NCI-H2171 treated with DMSO at 0.1 percent for 48 hours (cell line): ENCODE data around the gene CTNND2.

ENCODE experiments used
- DNase-seq: peaks from one replicate; lab custom pipeline; 2025; lab: John Stamatoyannopoulos, UW

Gene CTNND2

DNA sequence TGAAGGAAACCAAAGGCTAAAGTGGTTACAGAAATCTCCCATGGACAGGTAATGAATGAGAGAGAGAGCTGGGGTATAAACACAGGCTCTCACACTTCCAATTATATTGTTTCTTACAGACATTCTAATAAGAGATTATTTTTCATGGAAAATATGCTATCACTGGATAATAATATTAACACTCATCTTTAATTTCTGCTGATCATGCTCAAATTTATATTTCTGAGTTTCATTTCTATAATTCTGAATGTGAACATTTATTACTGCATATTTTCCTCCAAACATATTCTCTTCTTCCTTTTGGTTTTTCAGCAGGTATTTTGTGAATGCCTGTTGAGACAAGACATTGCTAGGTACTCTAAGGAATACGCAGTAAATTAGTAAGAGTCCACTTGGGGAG lies 733.0 kb downstream of the CTNND2 start:
- DNase-seq = no peak

DNA sequence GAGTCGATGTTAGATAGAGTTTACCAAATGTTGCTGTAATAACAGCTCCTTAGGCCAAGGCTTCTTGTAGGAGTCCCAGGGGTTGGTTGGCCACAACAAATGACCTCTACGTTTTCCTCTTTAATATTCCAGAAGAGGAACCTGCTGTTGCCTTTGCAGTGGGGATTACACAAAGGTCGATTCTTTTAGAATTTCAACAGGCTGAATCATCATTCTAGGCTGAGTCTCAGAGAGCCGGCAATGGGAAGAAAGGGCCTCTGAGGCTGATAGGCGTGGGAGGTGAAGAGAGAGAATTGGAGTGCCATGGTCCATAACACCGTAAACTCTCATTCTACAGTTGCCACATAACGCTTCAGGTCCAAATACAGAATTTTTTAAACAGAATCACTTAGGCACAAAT lies 737.3 kb downstream of the CTNND2 start:
- no peak for DNase-seq

DNA sequence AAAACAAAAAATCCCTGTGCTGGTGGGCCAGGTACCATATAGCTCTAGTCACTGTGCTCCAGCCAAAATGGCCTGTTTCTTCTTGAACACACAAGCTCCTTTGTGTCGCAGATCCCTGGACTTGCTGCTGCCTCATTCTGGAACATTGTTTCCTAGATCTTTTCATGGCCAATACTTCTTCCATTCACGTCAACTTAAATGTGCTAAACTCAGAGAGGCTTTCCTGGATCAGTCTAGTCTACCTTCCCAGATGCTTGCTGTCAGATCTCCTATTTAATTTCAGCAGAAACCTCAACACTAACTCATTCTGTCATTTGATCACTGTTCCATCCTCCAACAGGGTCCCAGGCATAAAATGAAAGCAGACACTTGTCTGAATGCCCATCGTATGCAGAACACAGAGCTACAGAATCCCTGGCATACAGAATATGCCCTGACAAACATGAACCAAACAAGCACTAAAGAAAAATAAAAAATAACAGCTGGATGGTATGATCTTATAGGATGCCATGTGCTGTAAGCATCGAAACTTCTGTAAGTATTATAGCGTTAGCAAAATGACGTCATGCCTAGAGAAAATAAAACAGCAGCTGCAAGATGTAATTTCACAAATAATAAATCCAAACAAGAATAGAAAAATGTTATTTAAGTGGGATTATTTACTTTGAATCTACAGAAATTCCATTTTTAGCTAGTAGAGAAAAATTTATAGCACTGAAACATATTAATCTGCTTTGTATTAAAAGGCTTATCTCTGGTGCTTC lies 739.5 kb downstream of the CTNND2 start:
- peak; percentile 56 for DNase-seq

DNA sequence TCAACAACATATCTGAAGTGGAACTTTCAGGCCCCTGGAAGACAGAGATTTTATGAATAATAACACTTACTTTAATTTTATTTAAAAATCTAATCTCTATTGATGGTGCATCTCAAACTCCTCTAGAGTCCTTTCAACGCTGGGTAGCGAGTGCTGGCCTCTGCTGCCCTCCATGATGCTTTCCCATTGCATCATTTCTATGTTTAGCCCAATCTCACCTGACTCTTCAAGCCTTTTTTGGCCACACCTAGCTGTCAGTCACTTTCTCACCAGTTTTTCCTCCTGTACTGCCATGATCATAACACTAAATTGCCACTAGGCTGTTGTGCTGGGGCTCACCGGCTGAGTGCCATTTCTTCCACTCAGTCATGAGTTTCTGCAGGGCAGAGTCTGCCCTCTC lies 747.1 kb downstream of the CTNND2 start:
- DNase-seq = peak; percentile 43

DNA sequence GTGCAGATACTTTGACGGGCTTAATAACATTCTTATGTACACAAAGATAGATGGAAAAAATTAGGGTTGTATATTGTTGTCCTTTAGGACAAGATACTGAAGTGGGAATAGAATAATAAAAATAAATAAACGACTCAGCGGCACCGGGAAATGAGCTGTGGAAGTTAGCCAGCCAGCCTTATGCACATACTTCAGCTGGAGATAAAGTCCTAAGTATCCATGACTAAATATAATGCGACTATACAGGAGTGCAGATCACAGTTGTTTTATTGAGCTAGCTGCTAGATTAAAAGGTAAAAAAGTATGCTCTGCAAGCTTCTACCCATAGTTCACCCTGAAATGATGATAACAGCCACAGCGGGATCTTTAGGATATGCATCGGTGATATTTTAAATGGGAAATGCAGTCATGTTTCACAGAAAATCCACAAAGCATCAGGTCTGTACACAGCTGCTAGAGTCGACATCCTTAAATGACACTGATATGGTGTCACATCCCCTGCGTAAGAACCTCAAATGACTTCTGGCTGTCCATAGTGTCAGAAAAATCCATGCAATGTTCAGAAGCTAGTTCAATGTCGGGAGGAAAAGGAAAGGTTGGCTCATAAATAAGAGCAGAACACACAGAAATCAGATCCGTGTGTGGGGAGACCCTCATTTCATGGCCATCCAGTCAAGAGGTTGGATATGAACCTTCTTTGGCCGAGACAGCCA lies 750.4 kb downstream of the CTNND2 start:
- DNase-seq = no peak

DNA sequence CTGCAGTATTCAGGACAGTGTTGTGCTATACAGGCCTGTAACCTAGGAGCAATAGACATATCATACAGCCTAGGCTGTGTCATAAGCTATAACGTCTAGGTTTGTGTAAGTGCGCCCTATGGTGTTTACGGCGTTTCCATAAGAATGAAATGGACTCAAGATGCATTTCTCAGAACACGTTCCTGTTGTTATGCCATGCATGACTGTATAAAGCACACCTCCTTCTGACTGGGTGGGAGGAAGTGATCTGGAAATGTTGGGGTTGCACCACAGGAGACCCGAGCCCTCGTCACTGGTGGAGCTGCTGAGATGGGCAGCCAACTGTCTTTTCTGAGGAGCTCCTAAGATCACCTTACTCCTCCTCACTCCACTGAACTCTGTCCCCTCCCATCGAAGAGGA lies 751.9 kb downstream of the CTNND2 start:
- no peak for DNase-seq

DNA sequence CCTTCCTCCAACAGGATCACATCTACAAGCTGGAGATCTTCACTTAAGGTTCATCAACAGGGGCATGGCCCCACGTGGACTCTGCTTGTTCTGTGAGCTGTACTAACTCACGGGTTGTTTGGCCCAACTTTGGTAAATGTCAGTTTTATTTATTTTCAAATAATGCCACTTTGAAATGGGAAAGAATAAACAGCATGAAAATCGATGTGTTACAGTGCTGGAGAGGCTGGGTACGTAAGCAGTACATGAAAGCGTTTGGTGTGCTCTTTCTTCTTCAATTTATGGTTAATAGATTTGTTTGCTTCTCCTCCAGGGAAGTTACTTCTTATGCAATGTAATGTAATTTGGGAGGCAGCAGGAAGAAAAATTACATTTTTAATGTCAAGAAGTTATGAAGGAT lies 753.3 kb downstream of the CTNND2 start:
- DNase-seq = no peak

DNA sequence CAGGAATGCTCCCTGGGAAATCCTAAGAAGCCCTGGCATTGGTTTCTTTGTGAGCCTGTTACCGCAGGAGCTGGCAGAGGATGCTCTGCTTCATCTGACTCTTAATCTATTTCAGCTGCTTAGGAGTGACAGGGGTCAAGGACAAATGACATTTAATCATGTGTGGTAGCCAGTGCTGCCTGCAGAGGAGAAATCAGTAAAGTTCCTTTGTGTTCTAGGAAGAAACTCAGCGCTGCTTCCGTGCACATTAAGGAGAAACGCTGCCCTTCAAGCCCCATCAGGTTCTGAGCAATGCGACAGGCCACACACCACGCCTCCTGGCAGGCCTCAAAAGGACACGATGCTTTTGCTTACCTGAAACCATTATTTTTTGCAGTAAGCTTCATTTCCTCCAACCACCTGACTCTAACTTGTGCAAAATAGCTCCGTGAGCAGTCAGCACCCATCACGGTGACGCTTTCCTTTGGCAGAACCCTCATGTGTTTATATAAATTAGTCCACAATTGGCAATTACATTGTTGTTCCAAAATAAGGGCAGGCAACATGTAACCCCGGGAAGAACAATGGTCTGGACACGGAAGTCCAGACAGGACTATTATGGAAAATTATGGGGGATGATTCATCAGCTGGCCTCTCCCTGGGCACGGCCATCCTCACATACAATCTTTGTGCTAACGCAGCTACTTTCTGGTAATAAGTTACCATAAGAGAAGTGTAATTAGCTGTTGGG lies 755.3 kb downstream of the CTNND2 start:
- no peak for DNase-seq

DNA sequence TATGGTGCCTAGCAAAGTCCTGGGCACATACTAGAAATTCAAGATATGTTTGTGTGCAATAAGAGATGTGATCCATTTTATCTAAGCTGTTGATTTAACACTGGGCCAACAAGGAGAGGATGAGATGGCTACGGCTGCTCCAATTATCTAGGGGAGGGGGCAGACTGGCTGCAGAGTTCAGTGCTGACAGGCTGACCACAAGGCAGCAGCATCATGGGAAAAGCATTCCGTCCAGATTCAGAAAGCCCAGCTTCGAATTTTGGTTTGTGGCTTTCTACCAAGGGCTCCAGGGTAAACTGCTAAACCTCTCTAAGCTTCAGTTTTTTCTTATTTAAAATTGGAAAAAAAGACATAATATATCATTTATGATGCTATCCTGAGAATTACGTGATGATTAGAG lies 758.1 kb downstream of the CTNND2 start:
- DNase-seq = no peak

DNA sequence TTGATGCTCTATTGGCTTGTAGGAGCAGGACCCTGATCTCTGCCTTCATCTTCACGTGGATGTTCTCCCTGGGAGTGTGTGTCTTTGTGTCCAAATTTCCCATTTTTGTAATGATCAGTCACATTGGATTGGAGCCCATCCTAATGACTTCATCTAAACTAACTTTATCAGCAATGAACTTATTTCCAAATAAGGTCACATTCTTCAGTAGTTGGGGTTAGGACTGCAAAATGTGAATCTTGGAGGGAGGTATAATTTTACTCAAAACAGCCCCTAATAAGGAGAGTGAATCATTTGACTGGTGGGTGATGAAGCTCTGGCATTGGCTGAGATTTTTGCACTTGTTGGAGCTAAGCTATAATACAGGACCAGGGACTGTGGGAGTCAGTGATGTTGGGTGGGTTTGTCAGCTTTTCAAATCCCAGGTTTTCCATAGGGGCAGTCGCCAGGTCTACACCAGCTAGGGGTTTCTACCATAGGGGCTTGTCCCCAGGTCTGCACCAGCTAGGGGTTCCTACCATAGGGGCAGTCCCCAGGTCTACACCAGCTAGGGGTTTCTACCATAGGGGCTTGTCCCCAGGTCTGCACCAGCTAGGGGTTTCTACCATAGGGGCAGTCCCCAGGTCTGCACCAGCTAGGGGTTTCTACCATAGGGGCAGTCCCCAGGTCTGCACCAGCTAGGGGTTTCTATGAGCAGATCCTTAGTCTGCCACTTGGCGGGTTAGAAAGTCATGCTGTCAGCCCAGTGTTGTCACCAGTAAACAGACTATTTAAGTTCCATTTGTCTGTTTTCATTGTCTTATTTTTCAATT lies 760.6 kb downstream of the CTNND2 start:
- no peak for DNase-seq

DNA sequence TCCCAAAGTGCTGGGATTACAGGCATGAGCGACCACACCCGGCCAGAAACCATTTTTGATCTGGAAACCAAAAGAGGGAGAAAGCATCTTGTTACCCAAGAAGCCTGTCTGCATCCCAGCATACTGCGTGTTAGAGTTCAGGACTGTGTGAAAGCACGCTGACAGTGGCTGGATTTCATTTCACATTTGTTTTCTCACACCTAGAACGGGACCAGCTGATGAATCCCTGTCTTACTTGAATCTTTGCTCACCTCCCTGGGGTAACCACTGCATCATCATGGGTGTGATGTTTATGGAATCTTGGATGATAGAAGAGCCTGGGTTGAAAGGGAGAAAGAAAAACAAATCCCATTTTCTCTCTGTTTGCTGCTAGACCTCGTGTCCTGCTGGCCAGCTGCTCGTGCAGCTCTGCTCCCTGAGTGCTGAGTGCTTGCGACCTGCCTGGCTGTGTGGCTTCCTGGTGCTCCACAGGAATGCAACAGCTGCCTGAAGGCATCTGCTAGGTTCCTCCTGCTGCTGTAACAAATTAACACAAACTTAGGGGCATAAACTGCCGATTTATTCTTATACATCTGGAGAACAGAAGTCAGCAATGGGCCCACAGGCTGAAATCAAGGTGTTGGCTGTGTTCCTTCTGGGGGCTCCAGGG lies 764.9 kb downstream of the CTNND2 start:
- DNase-seq = no peak

DNA sequence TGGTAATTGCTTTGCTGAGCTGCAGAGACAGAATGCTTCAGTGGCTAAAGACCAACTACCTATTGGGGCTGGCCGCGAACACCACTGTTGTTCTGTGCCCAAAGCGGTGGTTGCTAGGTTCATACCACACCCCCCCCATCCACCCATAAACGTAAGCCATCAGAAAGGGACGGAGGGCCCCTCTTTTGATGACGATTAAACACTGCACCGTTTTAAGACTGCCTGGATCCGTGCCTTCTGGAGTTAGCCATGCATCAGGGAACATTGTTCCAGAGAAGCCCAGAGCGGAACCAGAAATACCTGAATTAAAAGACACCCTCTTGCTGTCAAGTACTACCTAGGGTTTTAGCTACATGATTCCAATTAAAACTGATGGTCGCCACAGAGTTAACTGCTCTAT lies 774.1 kb downstream of the CTNND2 start:
- DNase-seq = no peak

DNA sequence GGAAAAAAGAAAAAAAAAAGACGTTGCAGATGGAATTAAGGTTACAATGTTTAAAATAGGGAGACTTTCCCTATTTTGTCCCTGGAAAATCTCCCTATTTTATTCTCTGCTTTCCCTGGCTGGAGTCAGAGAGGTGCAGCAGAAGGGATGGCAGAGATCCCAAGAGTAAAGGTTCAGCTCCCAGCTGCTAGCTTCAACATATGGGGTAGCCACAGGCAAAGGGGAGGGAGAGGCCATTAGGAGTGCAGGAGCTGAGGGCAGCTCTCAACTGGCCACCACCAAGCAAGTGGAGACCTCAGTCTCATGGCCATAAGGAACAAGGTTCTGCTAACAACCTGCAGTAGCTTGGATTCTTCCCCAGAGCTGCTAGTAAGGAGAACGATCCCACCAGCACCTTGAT lies 776.2 kb downstream of the CTNND2 start:
- DNase-seq = peak; percentile 69

DNA sequence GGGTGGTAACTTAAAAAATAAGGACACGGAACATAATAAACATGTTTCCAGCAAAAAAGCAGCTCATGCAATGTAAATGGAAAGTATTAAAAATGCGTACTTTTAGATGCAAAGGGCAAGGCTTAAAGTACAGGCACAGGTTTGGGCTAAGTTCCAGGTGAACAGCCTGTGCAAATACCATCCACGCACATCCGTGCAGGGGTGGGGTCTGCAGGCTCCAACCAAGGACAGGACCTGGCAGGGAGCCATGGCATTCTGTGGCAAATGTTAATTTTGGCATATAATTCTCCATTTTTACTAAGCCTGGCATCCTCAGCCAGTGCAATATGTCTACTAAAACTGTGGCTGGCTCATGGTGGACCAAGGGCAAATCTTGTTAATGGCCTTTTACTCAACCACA lies 777.4 kb downstream of the CTNND2 start:
- DNase-seq = peak; percentile 84

DNA sequence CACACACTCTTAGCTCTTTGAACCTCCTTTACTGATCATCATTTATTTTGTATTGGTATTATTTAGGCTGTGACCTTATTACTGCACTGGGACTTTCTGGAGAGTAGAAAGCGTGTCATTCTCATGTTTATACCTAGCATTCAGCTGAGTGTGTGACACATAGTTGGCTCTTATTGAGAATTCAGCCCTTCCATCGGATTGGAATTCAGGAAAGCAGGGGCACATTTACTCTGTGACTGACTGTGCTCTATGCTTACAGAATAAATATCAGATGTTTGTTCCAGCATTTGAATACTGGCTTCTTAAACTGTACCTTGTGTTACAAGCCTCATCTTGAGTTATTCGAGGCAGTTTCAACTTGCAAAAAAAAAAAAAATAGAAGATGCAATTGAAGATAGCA lies 782.4 kb downstream of the CTNND2 start:
- no peak for DNase-seq

DNA sequence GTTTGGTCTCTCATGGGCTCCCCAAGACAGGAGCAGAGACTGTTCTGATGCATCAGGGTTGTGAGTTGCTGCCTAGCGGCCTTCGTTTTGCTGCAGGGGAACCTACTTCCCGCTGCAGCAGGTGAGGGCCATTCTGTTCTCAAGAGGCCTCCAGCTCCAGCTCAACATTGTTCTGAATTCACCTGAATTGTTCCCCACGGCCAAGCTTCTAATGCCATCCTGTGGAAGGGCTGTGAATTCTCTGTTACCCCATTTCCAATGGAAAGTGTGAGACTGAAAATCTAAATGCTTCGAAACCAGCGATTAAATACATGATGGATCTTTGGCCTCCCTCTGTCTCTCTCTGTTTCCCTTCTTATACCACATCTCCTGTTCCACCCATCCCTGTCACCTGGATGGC lies 794.1 kb downstream of the CTNND2 start:
- DNase-seq = no peak

DNA sequence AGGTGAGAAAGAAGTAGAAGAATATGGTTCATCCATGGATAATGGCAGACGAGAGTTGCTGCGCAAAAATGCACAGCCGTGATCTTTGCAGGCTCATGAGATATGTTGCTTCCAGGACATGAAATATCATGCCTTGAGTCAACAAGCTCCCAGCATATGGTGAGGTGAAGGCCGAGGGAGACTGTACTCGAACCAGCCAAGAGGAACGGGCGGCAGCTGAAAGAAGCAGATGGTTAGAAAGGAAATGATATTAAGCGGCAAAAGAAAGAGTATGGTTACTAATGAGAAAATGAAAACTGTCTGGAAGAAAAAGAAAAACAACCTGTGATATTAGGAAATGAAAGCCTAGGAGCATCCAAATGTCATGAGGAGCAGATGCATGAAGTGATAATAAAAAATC lies 798.5 kb downstream of the CTNND2 start:
- DNase-seq = peak; percentile 100

DNA sequence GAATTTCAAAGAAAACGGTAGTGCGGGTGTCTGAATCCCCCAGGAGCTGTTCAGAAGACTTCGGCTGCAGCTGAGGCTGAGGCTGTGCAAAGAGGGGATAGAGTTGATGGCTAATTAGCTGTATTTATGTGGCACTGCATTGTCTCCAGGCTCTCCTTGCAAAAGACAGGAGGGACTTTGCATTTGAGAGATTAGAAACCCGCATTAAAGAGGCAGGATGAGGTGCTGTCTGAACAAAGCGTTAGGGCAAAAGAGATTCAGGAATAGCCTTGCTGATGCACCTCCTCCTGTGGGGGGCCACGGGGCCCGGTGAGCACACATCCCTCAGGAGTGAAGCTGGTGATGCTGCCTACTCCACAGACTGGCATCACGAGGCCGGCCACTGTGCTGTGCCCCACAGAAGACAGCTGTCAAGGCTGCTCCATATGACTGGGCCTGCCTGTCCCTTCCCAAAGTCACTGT lies 799.6 kb downstream of the CTNND2 start:
- peak; percentile 36 for DNase-seq

DNA sequence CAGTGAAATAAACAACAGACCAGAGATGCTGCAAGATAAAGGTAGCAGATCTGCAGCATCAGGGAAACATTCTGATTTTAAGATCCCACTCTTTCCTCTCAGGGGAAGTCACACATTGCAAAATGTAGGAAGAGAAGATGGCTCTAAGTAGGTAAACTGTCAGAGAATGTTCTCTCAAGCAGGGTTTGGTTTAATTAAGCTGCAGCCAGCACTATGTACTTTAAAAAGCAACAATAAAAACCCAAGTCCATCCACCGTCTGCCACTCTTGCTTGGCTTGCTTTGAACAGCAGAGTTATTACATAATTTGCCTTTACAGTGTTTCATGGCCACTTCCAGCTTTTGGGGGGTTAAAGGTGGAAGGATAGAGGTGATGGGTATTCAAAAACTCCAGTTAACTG lies 800.0 kb downstream of the CTNND2 start:
- no peak for DNase-seq

DNA sequence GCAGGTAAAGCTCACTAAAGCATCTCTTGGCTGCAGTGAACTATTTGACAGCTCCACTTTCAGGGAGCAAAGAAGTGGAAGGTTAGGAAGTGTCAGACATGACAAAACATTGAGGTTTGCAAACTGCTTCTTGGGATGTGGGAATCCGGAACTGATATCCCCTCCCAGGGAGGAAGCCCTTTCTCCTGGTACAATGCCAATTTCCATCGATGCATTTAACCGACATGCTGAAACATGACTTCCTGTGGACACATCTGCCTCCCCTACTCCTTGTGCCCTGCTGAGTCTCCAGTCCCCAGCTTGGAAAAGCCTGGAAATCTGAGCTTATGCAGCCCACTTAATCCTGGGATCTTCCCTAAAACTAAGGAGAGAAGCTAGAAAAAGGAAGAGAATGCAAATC lies 820.1 kb downstream of the CTNND2 start:
- DNase-seq = peak; percentile 90

DNA sequence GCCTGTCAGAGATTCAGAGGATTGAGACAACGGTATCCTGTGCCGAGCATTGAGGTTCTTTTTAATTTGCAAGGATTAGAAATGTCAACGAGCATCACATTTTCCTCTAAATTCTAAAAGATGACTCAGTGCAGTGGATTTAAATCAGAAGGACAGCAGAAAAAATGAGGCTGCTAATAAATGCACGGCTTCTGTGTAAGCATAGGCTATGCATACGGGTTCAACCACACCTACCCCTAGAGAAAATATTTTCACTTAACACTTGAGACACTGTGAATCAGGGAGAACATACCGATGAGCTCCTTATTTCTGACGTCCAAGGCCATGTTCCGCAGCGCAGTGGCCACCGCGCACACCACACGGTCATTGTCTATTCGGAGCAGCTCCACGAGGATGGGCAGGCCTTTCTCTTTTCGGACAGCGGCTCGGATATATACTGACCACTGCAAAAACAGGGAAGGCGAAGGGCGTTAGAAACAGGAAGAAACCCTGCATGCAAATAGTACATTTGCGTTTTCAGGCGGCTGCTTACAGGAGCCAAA lies 821.8 kb downstream of the CTNND2 start:
- DNase-seq = no peak
